Endothelial cell (in vitro differentiated cells): ENCODE measurements around the gene TMEM163. TPM values are rescaled to one million over a fixed set of nuclear protein-coding genes. Genes with fewer than 3 reads are reported as not detected.

Experiments used
- DNase-seq: peaks from one replicate; pipeline ENCODE4 v3.0.0; 2021; ENCODE audit warnings: low spot score
- H3K27ac Mint-ChIP-seq: one replicate; pipeline ENCODE4 v1.8.0; 2021; ENCODE audit warnings: mixed read lengths, inconsistent platforms; ENCODE audit not compliant: unreplicated experiment
- H3K27me3 Mint-ChIP-seq: one replicate; pipeline ENCODE4 v1.8.0; 2021; ENCODE audit warnings: mild to moderate bottlenecking, moderate library complexity, mixed read lengths, inconsistent platforms; ENCODE audit not compliant: unreplicated experiment
- H3K36me3 Mint-ChIP-seq: one replicate; pipeline ENCODE4 v1.8.0; 2021; ENCODE audit warnings: mild to moderate bottlenecking, low read depth, mixed read lengths, inconsistent platforms; ENCODE audit not compliant: unreplicated experiment
- H3K4me1 Mint-ChIP-seq: one replicate; pipeline ENCODE4 v1.8.0; 2021; ENCODE audit warnings: mild to moderate bottlenecking, mixed read lengths, inconsistent platforms; ENCODE audit not compliant: unreplicated experiment
- H3K4me3 Mint-ChIP-seq: one replicate; pipeline ENCODE4 v1.8.0; 2021; ENCODE audit warnings: mild to moderate bottlenecking, mixed read lengths, inconsistent platforms; ENCODE audit not compliant: unreplicated experiment
- H3K9me3 Mint-ChIP-seq: one replicate; pipeline ENCODE4 v1.8.0; 2021; ENCODE audit warnings: mixed read lengths, inconsistent platforms; ENCODE audit not compliant: unreplicated experiment
- total RNA-seq: library from RNA; stranded (reverse); fragmentation: NEBNext Ultra II Directional; extraction: Animal tissue kit (Norgen Biotek cat#: 25700); gene quantifications from one replicate; pipeline ENCODE4 v1.2.1, GENCODE V29; 2021; ENCODE audit not compliant: unreplicated experiment
- TF ChIP-seq, protein P1 (sequence below): fragments of 200-600 bp; sonication (generic); IDR thresholded peaks from one replicate; pipeline ENCODE4 v1.5.0; 2021; ENCODE audit warnings: antibody characterized with exemption; ENCODE audit not compliant: unreplicated experiment

Gene TMEM163
- total RNA-seq, 1 donor from 2014 or later, result 150 TPM

- H3K9me3 Mint-ChIP-seq, result no peaks in the 10 kb centered on the region
- no peak overlapping the region for H3K4me3 Mint-ChIP-seq
- H3K36me3 Mint-ChIP-seq, result peaks cover 52% of the 10 kb centered on the region
- peaks cover 53% of the 10 kb centered on the region for H3K4me1 Mint-ChIP-seq
- TF ChIP-seq, protein P1, sequence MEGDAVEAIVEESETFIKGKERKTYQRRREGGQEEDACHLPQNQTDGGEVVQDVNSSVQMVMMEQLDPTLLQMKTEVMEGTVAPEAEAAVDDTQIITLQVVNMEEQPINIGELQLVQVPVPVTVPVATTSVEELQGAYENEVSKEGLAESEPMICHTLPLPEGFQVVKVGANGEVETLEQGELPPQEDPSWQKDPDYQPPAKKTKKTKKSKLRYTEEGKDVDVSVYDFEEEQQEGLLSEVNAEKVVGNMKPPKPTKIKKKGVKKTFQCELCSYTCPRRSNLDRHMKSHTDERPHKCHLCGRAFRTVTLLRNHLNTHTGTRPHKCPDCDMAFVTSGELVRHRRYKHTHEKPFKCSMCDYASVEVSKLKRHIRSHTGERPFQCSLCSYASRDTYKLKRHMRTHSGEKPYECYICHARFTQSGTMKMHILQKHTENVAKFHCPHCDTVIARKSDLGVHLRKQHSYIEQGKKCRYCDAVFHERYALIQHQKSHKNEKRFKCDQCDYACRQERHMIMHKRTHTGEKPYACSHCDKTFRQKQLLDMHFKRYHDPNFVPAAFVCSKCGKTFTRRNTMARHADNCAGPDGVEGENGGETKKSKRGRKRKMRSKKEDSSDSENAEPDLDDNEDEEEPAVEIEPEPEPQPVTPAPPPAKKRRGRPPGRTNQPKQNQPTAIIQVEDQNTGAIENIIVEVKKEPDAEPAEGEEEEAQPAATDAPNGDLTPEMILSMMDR, result no peak
- no peak for DNase-seq
- H3K27me3 Mint-ChIP-seq, result peaks cover 13% of the 10 kb centered on the region
- H3K27ac Mint-ChIP-seq, result no peak overlapping the region
Measured at GRCh38 chr2:134429886-134430285, 288.9 kb downstream of the TMEM163 start.

DNA sequence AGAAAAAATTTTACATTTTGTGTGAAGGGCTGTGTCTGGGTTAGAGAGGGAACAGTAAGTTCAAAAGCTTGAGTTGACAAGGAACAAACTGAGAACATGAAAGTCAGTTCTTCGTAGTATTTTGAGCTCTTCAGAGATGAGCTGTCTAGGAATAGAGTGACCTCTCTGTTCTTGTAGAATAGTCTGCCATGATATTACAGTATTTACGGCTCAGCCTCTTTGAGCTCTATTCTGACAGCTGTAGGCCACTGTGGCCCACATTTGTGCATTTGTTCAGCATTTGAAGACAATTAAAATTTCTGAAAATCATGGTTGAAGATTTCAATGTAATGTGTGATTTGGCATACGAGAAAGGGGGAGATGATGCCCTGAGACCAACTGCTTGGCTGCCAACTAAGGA lies 292.1 kb downstream of the TMEM163 start:
- TF ChIP-seq, protein P1, result no peak
- Mint-ChIP-seq H3K27me3 (peaks cover 11% of the 10 kb centered on the region), H3K4me1 (peaks cover 69% of the 10 kb centered on the region), H3K36me3 (peaks cover 56% of the 10 kb centered on the region), H3K9me3 (no peaks in the 10 kb centered on the region), H3K27ac (peak overlapping the region; percentile 90), H3K4me3 (no peak overlapping the region)
- no peak for DNase-seq

DNA sequence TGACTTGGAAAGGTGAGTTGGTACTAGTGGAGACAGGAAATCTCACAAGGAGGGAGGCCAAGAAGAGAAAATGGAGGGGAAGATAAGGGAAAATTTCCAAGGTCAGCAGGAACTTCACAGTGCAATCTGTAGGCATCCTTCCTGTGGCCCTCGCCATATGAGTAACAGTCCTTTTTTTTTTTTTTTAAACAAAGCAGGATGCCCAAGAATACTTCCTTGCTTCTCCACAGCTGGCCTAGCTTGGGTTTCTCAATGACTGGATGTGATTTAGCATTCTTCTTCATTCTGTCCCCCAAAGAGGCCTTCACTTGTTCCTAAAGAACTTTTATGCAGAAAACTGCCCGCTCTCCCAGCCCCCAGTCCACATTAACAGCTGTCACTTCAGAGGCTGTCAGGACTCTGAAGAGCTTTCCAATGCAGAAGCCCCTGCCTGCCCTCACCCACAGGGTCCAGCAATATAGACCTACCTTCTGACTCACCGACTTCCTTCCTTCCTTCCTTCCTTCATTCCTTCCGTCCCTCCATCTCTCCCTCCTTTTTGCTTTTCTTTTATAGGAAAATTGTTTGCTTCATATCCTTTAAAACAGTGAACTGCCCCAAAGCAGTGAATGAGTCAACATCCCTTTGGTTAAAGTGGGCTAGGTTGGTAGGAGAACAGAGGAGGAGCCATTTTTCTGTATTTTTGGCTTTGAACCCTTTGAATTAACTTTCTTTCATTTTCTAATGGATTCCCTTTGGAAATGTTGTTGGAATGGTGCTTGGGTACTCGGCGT lies 292.9 kb downstream of the TMEM163 start:
- Mint-ChIP-seq H3K27me3 (peaks cover 8% of the 10 kb centered on the region), H3K9me3 (no peaks in the 10 kb centered on the region), H3K4me3 (peak overlapping the region; percentile 26), H3K4me1 (peaks cover 66% of the 10 kb centered on the region), H3K27ac (peak overlapping the region; percentile 90), H3K36me3 (peaks cover 51% of the 10 kb centered on the region)
- TF ChIP-seq, protein P1, result no peak
- no peak for DNase-seq

DNA sequence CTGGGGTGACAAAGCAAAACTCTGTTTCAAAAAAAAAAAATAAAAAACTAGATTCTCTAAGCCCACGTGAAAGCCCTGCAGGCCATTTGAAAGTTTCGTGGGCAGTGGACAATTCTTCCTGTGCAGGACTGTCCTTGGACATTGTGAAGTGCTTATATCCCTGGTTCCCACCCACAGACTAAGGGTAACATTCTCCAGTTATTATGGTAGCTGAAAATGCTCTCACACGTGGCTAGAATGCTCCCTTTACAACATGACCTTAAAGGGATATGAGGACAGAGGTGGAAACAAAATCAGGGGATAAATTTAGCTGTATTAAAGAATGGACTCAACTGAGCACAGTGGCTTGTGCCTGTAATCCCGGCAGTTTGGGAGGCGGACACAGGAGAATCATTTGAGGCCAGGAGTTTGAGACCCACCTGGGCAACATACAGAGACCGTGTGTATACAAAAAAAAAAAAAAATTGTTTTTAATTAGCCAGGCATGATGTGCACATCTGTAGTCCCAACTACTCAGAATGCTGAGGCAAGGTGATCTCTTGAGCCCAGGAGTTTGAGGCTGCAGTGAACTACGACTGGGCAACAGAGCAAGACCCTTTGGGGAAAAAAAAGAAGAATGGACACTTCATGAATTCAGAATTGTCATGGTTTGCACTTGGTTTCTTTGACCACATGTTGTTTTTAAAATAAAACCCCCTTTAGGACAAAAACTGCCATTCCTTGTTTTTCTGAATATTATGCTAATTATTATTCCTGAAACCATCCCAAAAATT lies 297.1 kb downstream of the TMEM163 start:
- H3K27ac Mint-ChIP-seq, result no peak overlapping the region
- H3K4me1 Mint-ChIP-seq, result peaks cover 50% of the 10 kb centered on the region
- TF ChIP-seq, protein P1, result no peak
- no peak for DNase-seq
- H3K27me3 Mint-ChIP-seq, result peaks cover 2% of the 10 kb centered on the region
- H3K4me3 Mint-ChIP-seq, result no peak overlapping the region
- no peaks in the 10 kb centered on the region for H3K9me3 Mint-ChIP-seq
- peaks cover 26% of the 10 kb centered on the region for H3K36me3 Mint-ChIP-seq

DNA sequence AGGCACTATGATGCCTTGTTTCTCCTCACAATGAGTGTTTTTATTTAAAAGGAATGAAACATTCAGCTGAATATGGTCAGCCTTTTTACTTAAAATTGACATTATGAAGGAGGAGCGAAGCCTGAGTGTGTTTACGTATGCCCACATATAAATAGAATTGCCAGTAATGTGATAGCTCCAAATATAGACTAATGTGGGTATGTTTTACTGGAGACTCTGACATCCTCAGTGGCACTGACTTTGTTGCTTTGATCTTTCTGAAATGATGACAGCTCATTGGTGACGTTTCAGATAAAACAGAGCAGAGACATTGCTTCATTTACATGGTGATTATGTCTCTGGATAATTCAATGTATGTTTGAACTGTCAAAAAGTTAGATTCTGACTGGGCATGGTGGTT lies 297.9 kb downstream of the TMEM163 start:
- TF ChIP-seq, protein P1, result no peak
- peaks cover 42% of the 10 kb centered on the region for H3K4me1 Mint-ChIP-seq
- no peak overlapping the region for H3K27ac Mint-ChIP-seq

More for the DNA sequence above, 297.9 kb downstream of the TMEM163 start:
- no peak for DNase-seq
- no peak overlapping the region for H3K4me3 Mint-ChIP-seq
- peaks cover under 1% of the 10 kb centered on the region for H3K27me3 Mint-ChIP-seq
- H3K36me3 Mint-ChIP-seq, result peaks cover 25% of the 10 kb centered on the region
- H3K9me3 Mint-ChIP-seq, result no peaks in the 10 kb centered on the region
